Skeletal muscle tissue (tissue), 4 donors: ENCODE measurements around the gene CBL. TPM values are rescaled to one million over a fixed set of nuclear protein-coding genes. Genes with fewer than 3 reads are reported as not detected.

Experiments
- H3K27ac ChIP-seq: one replicate; pipeline ENCODE4 v1.7.0; 2013; ENCODE audit warnings: mild to moderate bottlenecking, low read depth, low read length, inconsistent platforms
- H3K27me3 ChIP-seq, 3 donors: one replicate each; pipeline ENCODE4 v1.7.0; 2013; ENCODE audit warnings: low read length in 3 of 3; ENCODE audit not compliant: control insufficient read depth in 3 of 3, insufficient read depth in 3 of 3
- H3K36me3 ChIP-seq, 3 donors: one replicate each; pipeline ENCODE4 v1.7.0; 2013; ENCODE audit warnings: low read length in 3 of 3; ENCODE audit not compliant: control insufficient read depth in 3 of 3, insufficient read depth in 3 of 3
- H3K4me1 ChIP-seq, 3 donors: one replicate each; pipeline ENCODE4 v1.7.0; 2013; ENCODE audit warnings: low read length in 3 of 3, mild to moderate bottlenecking in 3 of 3; ENCODE audit not compliant: control insufficient read depth in 3 of 3, insufficient read depth in 3 of 3
- H3K4me3 ChIP-seq, 3 donors: one replicate each; pipeline ENCODE4 v1.7.0; 2013; ENCODE audit warnings: low read length in 3 of 3
- H3K9ac ChIP-seq, 3 donors: one replicate each; pipeline ENCODE4 v1.7.0; 2013; ENCODE audit warnings: low read length in 3 of 3, mild to moderate bottlenecking in 3 of 3, moderate library complexity in 2 of 3, low read depth in 1 of 3
- H3K9me3 ChIP-seq, 3 donors: one replicate each; pipeline ENCODE4 v1.7.0; 2013; ENCODE audit warnings: low read length in 3 of 3; ENCODE audit not compliant: control insufficient read depth in 3 of 3
- total RNA-seq: library from RNA; depleted of rRNA; stranded (reverse); fragments of >200 nt; gene quantifications from one replicate; pipeline ENCODE4 v1.2.3, GENCODE V29; 2014
- donor health status: Osteomylitis.

Gene CBL
- total RNA-seq, 1 donor from 2014 or later: 9.9 TPM

DNA sequence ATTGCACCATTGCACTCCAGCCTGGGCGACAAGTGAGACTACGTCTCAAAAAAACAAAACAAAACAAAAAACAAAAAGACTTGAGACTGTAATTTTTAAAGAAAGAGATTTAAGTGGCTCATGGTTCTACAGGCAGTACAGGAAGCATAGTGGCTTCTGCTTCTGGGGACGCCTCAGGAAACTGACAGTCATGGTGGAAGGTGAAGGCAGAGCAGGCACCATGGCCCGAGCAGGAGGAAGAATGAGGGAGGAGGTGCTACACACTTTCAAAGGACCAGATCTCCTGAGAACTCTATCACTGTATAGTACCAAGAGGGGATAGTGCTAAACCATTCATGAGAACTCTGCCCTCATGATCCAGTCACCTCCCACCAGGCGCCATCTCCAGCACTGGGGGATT, 52.0 kb downstream of the CBL start:
- Histone ChIP-seq H3K36me3 (no peaks in the 10 kb centered on the region), H3K4me3 (no peak overlapping the region), H3K27ac (no peak overlapping the region), H3K9me3 (no peaks in the 10 kb centered on the region), H3K4me1 (peaks cover 9 to 13% (median 10%) of the 10 kb centered on the region in 3 donors), H3K9ac (no peak overlapping the region), H3K27me3 (no peaks in the 10 kb centered on the region)

DNA sequence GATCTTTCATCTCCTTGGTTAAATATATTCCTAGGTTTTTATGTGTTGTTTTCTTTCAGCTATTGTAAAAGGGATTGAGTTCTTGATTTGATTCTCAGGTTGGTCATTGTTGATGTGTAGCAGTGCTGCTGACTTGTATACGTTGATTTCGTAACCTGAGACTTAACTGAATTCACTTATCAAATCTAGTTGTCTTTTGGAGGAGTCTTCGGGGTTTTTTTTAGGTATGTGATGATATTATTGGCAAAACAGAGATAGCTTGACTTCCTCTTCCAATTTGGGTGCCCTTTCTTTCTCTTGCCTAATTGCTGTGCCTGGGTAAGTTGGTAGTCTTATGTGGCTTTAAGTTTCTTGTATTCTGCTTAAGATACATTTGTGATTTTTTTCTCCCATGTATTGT, 52.8 kb downstream of the CBL start:
- Histone ChIP-seq H3K9ac (no peak overlapping the region), H3K9me3 (no peaks in the 10 kb centered on the region), H3K27me3 (no peaks in the 10 kb centered on the region), H3K27ac (no peak overlapping the region), H3K36me3 (no peaks in the 10 kb centered on the region), H3K4me3 (no peak overlapping the region), H3K4me1 (peaks cover 9 to 21% (median 16%) of the 10 kb centered on the region in 3 donors)

DNA sequence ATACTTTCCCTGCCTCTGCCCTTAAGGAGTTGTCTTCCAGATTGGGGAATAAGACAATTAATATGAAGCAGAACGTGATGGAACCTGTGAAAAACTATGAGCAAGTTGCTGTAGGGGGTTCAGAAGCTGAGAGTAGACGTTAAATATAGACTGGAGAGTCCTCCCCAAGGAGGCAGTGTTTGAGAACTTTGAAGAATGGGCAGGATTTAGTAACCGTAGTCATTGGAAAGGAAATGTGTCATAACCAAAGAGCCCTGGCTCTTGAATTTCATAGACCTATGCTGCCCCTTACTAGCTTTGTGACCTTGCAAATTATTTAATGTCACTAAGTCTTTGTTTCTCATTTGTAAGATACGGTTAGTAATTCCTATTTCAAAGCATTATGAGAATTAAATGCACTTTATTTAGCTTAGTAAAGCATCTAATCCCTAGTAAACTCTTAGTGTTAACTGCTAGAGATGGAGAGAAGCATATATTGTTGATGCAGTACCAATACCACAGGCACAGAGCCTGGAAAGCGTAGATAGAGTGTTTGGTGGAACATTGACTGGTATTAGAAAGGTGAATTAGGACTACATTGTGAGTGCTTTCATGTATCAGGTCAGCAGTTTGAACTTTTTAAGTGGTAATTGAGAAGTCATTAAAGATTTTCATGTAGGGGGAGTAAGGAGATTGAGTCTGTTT, 56.7 kb downstream of the CBL start:
- Histone ChIP-seq H3K9ac (no peak overlapping the region), H3K4me1 (peaks cover 9 to 21% (median 16%) of the 10 kb centered on the region in 3 donors), H3K36me3 (no peaks in the 10 kb centered on the region), H3K27me3 (no peaks in the 10 kb centered on the region), H3K9me3 (no peaks in the 10 kb centered on the region), H3K27ac (peak overlapping the region; percentile 59), H3K4me3 (no peak overlapping the region)

DNA sequence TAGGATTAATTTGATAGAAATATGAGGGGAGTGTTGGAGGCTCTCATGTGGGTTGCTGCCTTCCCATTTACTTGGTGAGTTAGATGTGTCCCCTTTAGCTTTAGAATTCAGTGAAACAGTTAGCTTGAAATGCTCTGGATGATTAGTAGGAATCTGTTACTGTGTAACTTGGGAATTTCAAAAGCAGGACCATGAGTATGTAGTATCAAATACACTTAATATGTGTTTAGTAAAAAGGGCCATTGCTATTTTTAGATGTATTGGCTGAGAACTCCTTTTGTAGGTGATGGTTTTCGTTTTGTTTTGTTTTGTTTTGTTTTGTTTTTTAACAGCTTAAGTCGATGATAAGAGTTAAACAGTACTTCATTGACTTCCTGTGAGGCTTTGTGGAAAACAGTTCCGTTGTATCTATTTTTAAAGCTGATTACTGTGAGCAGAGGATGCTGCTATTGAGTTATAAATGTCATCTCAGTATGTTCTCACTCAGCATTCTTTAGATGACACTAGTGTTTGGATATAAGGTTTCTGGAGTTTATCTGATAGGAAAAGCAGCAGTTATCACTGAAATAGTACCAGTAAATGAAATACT, 57.3 kb downstream of the CBL start:
- Histone ChIP-seq H3K4me1 (peaks cover 9 to 21% (median 16%) of the 10 kb centered on the region in 3 donors), H3K36me3 (no peaks in the 10 kb centered on the region), H3K27ac (peak overlapping the region; percentile 59), H3K27me3 (no peaks in the 10 kb centered on the region), H3K4me3 (peak overlapping the region in 1 of 3 donors; percentile 7), H3K9me3 (no peaks in the 10 kb centered on the region), H3K9ac (peak overlapping the region in 1 of 3 donors; percentile 43)

DNA sequence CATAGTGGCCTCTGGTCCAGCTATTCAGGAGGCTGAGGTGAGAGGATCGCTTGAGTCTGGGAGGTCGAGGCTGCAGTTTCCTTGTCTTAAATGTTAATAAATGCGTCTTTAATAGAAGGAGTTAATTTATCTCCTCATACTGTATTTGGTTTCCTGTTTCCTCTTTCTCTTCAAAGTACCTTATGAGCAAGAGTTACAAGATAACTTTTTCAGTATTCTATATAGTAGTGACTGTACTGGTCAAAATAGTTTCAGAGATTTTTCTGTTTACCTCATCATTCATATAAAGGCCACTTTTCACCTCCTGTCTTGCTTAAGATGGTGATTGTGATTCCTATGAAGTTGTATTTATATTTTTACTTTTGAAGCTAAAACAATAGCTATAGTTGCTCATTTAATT, 59.9 kb downstream of the CBL start:
- no peak overlapping the region for H3K27ac ChIP-seq
- H3K4me1 ChIP-seq: peaks cover 9 to 21% (median 16%) of the 10 kb centered on the region in 3 donors
- no peaks in the 10 kb centered on the region for H3K9me3 ChIP-seq
- H3K27me3 ChIP-seq: no peaks in the 10 kb centered on the region
- no peaks in the 10 kb centered on the region for H3K36me3 ChIP-seq
- H3K9ac ChIP-seq: no peak overlapping the region
- no peak overlapping the region for H3K4me3 ChIP-seq

DNA sequence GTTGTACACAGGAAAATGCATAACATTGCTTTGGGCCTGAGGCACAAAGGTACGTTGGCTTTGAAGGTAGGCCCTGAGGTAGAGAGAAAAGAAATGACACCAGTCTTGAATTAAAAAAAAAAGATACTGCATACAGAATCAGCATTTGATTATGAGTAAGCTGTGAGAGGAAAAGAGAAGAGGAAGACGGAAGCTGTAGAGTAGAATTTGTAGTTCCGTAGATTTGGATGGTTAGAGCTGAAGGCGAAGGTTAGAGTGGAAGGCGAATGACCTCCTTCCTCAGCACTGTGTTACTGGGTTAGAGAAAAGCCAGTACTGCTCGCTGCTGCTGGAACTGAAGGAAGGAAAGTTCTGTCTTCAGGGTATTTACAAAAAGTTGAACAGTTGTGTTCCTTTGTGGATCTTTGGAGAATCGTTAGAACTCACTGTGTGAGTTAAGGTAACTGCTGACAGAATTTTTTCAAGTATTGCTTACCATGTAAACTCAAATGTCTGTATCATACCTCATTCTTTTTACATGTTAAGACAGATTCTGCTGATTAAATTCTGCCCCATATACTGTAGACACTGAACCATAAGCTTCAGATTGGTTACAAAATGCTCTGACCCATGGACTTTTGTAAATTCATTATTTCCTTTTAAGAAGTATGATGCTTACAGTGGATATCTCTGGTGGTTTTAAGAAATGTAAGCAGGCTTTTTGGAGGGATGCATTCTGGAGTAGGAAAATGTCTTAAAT, 60.5 kb downstream of the CBL start:
- Histone ChIP-seq H3K9ac (no peak overlapping the region), H3K9me3 (no peaks in the 10 kb centered on the region), H3K4me1 (peaks cover 9 to 21% (median 16%) of the 10 kb centered on the region in 3 donors), H3K27me3 (no peaks in the 10 kb centered on the region), H3K4me3 (no peak overlapping the region), H3K36me3 (no peaks in the 10 kb centered on the region), H3K27ac (no peak overlapping the region)

DNA sequence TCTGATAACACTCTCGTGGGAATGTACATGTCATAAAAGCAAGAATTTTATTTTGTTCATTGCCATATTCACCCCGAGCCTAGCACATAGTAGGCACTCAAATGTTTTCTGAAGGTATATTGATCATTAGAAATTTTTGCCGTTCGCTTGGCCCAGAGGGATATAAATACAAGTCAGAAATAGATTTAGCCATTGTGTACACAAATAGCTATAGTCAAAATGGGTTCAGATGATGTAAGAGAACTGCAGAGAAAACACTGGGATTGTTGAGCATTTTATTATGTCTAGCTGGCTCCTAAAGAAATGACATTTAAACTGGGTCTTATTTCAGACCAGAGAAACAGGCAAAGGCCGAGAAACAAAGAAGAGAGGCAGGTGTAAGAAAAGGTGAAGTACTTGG, 61.5 kb downstream of the CBL start:
- Histone ChIP-seq H3K4me3 (no peak overlapping the region), H3K9ac (no peak overlapping the region), H3K27me3 (no peaks in the 10 kb centered on the region), H3K27ac (no peak overlapping the region), H3K36me3 (peaks cover 0 to 4% (median 4%) of the 10 kb centered on the region in 3 donors), H3K4me1 (peaks cover 4 to 12% (median 12%) of the 10 kb centered on the region in 3 donors), H3K9me3 (no peaks in the 10 kb centered on the region)

DNA sequence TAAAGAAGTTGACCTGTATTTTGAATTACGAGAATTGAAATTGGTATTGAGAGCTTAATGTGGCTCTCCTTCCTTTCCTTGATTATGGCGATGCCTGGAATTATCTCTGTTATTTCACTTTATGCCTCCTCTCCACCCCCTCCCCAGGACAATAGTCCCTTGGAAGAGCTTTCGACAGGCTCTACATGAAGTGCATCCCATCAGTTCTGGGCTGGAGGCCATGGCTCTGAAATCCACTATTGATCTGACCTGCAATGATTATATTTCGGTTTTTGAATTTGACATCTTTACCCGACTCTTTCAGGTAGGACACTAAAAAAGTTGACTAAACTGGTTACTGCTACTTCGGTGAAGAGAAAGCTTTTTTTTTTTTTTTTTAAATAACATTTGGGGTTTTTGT, 67.6 kb downstream of the CBL start:
- H3K4me1 ChIP-seq: no peaks in the 10 kb centered on the region
- H3K9me3 ChIP-seq: no peaks in the 10 kb centered on the region
- H3K27me3 ChIP-seq: no peaks in the 10 kb centered on the region
- H3K36me3 ChIP-seq: peaks cover 3 to 22% (median 16%) of the 10 kb centered on the region in 3 donors
- H3K4me3 ChIP-seq: no peak overlapping the region
- H3K27ac ChIP-seq: no peak overlapping the region
- no peak overlapping the region for H3K9ac ChIP-seq

DNA sequence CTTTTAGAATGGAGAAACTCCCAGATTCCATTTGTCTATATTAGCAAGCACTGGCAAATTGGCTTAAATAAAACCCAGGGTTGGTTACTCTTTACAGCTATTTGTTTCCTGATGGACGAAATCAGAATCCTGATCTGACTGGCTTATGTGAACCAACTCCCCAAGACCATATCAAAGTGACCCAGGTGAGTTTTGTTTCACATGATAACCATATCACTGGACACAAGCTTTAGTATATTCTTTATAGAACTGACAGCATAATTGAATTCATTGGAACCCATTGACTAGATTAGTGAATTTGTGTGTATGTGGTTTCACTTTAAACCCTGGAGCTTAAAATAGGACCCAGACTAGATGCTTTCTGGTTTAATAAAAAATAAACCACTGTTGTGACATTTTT, 71.5 kb downstream of the CBL start:
- H3K36me3 ChIP-seq: peaks cover 3 to 24% (median 16%) of the 10 kb centered on the region in 3 donors
- no peaks in the 10 kb centered on the region for H3K27me3 ChIP-seq
- no peak overlapping the region for H3K4me3 ChIP-seq
- H3K27ac ChIP-seq: no peak overlapping the region
- H3K4me1 ChIP-seq: no peaks in the 10 kb centered on the region
- H3K9me3 ChIP-seq: no peaks in the 10 kb centered on the region
- no peak overlapping the region for H3K9ac ChIP-seq

DNA sequence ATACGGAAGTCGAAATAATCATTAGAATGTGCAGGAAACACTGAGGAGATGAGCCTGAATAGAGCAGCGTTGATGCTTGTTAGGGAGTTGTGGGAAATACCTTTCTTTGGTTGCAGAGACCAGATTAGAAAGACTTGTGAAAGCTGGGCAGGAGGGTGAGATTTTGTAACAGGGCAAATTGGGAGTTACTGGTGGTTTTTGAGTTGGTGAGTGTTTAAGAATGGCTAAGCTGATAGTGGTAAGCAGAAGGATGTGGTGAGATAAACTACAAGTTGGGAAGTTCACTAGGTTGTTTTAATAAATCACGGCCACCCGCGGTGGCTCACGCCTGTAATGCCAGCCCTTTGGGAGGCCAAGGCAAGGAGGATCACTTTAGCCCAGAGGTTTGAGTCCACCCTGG, 76.4 kb downstream of the CBL start:
- no peak overlapping the region for H3K9ac ChIP-seq
- peaks cover 9 to 23% (median 22%) of the 10 kb centered on the region in 3 donors for H3K36me3 ChIP-seq
- H3K27ac ChIP-seq: no peak overlapping the region
- no peak overlapping the region for H3K4me3 ChIP-seq
- no peaks in the 10 kb centered on the region for H3K9me3 ChIP-seq
- no peaks in the 10 kb centered on the region for H3K4me1 ChIP-seq
- no peaks in the 10 kb centered on the region for H3K27me3 ChIP-seq
